HG03025 (cell line): ENCODE data around the gene VAV1.

Source experiments
- ATAC-seq: cut with Tn5 transposase; IDR thresholded peaks from one replicate; pipeline ENCODE4 v1.9.1; 2021; ENCODE audit warnings: mild to moderate bottlenecking, moderate library complexity; ENCODE audit not compliant: unreplicated experiment, low FRiP score

The VAV1 gene

GRCh38 chr19:6772028-6772865 lies at the start of gene VAV1:
Gene VAV1 (plus strand): TSS chr19:6772708. CDS start chr19:6772808, 100 bp downstream.
- no peak for ATAC-seq

- ATAC-seq: no peak
Observed at GRCh38 chr19:6723108-6723618, 49.3 kb upstream of the VAV1 start.

- no peak for ATAC-seq
Observed at GRCh38 chr19:6723738-6724137, 48.8 kb upstream of the VAV1 start.

GRCh38 chr19:6724631-6725492 lies 47.6 kb upstream of the VAV1 start:
- ATAC-seq: no peak

GRCh38 chr19:6725513-6726231 lies 46.8 kb upstream of the VAV1 start:
- ATAC-seq: no peak

- no peak for ATAC-seq
Observed at GRCh38 chr19:6728346-6728745, 44.2 kb upstream of the VAV1 start.

GRCh38 chr19:6729573-6730152 lies 42.8 kb upstream of the VAV1 start:
- no peak for ATAC-seq

- ATAC-seq: no peak
Observed at GRCh38 chr19:6730153-6730804, 42.2 kb upstream of the VAV1 start.

GRCh38 chr19:6730941-6731670 lies 41.4 kb upstream of the VAV1 start:
- no peak for ATAC-seq

GRCh38 chr19:6731822-6732221 lies 40.7 kb upstream of the VAV1 start:
- ATAC-seq: no peak

- no peak for ATAC-seq
Observed at GRCh38 chr19:6732803-6733337, 39.6 kb upstream of the VAV1 start.

- no peak for ATAC-seq
Observed at GRCh38 chr19:6733338-6734095, 39.0 kb upstream of the VAV1 start.

- ATAC-seq: no peak
Observed at GRCh38 chr19:6734096-6734696, 38.3 kb upstream of the VAV1 start.

GRCh38 chr19:6735181-6735911 lies 37.2 kb upstream of the VAV1 start:
- ATAC-seq: no peak

- no peak for ATAC-seq
Observed at GRCh38 chr19:6736169-6736916, 36.2 kb upstream of the VAV1 start.

GRCh38 chr19:6736917-6737283 lies 35.6 kb upstream of the VAV1 start:
- no peak for ATAC-seq
